ENCODE data around the gene PPP3CA. TPM values are rescaled to one million over a fixed set of nuclear protein-coding genes. Genes with fewer than 3 reads are reported as not detected.

The PPP3CA gene
- total RNA-seq, 1 experiment from 2014 or later = 133 TPM

GRCh38 chr4:101042847-101043246 is 304.5 kb downstream of the PPP3CA start:
- Histone ChIP-seq H3K27me3 (ENCODE audit: insufficient read depth, low read length) (no peaks in the 10 kb centered on the region), H3K36me3 (ENCODE audit: control insufficient read depth in 1 of 2, insufficient read depth in 2 of 2, low read length in 2 of 2) (no peaks in the 10 kb centered on the region), H3K79me2 (ENCODE audit: insufficient read depth, low read length) (no peaks in the 10 kb centered on the region; the same call in 1 of the 2 replicates), H3K4me3 (replicated peaks in 1 of 2; ENCODE audit: low read depth in 1 of 2, low read length in 2 of 2) (no peak overlapping the region), H3K9me2 (ENCODE audit: insufficient read depth) (no peaks in the 10 kb centered on the region), H4K20me1 (ENCODE audit: insufficient read depth) (no peaks in the 10 kb centered on the region), H3K9me3 (ENCODE audit: control insufficient read depth in 1 of 2, insufficient read depth in 1 of 2, low read depth in 1 of 2, low read length in 2 of 2) (no peaks in the 10 kb centered on the region), H3K27ac (ENCODE audit: low read depth, low read length) (peak overlapping the region; percentile 87; the same call in 1 of the 2 replicates), H3K4me1 (ENCODE audit: control insufficient read depth in 1 of 2, insufficient read depth in 2 of 2, low read length in 2 of 2) (peaks cover 62 to 69% of the 10 kb centered on the region in 2 experiments), H3K4me2 (ENCODE audit: low read length) (no peak overlapping the region), H3K9ac (ENCODE audit: low read length) (no peak overlapping the region), H2AFZ (ENCODE audit: low read depth, low read length, poor library complexity, severe bottlenecking) (no peak overlapping the region)
- no TSS peak for BruUV-seq (replicated peaks)
- ATAC-seq (no peak), DNase-seq (ENCODE audit: low read depth, low spot score) (no peak)
- TF ChIP-seq TCF7L2 (IDR thresholded peaks at IDR 0.05; ENCODE audit: borderline replicate concordance, extremely low read depth, insufficient read depth, insufficient read length) = no peak
- TF ChIP-seq, protein P1, sequence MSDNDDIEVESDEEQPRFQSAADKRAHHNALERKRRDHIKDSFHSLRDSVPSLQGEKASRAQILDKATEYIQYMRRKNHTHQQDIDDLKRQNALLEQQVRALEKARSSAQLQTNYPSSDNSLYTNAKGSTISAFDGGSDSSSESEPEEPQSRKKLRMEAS (IDR thresholded peaks at IDR 0.05) = no peak
- ChIA-PET RAD21 (ENCODE audit: low non-redundant PET in 1 of 2, low total read pairs in 2 of 2, uncharacterized antibody in 2 of 2, unreplicated experiment in 2 of 2) (no interaction called here), CTCF (no interaction called here), POLR2A (no interaction called here)
- intact Hi-C loops (cut with micrococcal nuclease) = no loop called here

GRCh38 chr4:101040776-101041175 is 306.6 kb downstream of the PPP3CA start:
- Histone ChIP-seq H3K9me2 (ENCODE audit: insufficient read depth) (no peaks in the 10 kb centered on the region), H3K36me3 (ENCODE audit: control insufficient read depth in 1 of 2, insufficient read depth in 2 of 2, low read length in 2 of 2) (no peaks in the 10 kb centered on the region), H3K4me1 (ENCODE audit: control insufficient read depth in 1 of 2, insufficient read depth in 2 of 2, low read length in 2 of 2) (peaks cover 79 to 90% of the 10 kb centered on the region in 2 experiments), H3K27me3 (ENCODE audit: insufficient read depth, low read length) (no peaks in the 10 kb centered on the region), H4K20me1 (ENCODE audit: insufficient read depth) (no peaks in the 10 kb centered on the region), H3K79me2 (ENCODE audit: insufficient read depth, low read length) (no peaks in the 10 kb centered on the region; the same call in 1 of the 2 replicates), H3K4me3 (replicated peaks in 1 of 2; ENCODE audit: low read depth in 1 of 2, low read length in 2 of 2) (no peak overlapping the region), H3K27ac (ENCODE audit: low read depth, low read length) (peak overlapping the region; percentile 87), H3K9me3 (ENCODE audit: control insufficient read depth in 1 of 2, insufficient read depth in 1 of 2, low read depth in 1 of 2, low read length in 2 of 2) (no peaks in the 10 kb centered on the region), H3K9ac (ENCODE audit: low read length) (peak overlapping the region; percentile 29; the same call in 1 of the 2 replicates), H3K4me2 (ENCODE audit: low read length) (peak overlapping the region; percentile 70), H2AFZ (ENCODE audit: low read depth, low read length, poor library complexity, severe bottlenecking) (no peak overlapping the region)
- intact Hi-C loops (cut with micrococcal nuclease) = no loop called here
- ATAC-seq = no peak
- TF ChIP-seq SP1 (IDR thresholded peaks at IDR 0.05; ENCODE audit: low read depth) (0 out of 2 replicates have a peak, but pooled peaks have one; percentile 12), EZH2phosphoT487 (IDR thresholded peaks at IDR 0.05; ENCODE audit: borderline replicate concordance) (no peak)
- POLR2A ChIA-PET = interaction anchor here (1.0 to 1.2 kb wide), 2 partner anchors 10 to 15 kb away, joined by 3 read pairs; no protein-coding TSS in a partner anchor
- RAD21 ChIA-PET (ENCODE audit: low non-redundant PET in 1 of 2, low total read pairs in 2 of 2, uncharacterized antibody in 2 of 2, unreplicated experiment in 2 of 2) = no interaction called here
- CTCF ChIA-PET = no interaction called here
- BruUV-seq (replicated peaks) = no TSS peak
- DNase-seq (ENCODE audit: low read depth, low spot score) = no peak

Measured in HCT116 (cell line).